ENCODE measurements around the gene TUBB.

Gene TUBB

GRCh38 chr6:30724906-30725667 is 4.9 kb downstream of the TUBB start:
- FAIRE-seq (no peak), DNase-seq (ENCODE audit: insufficient read length, low spot score) (no peak)
- TF ChIP-seq POU2F2 (IDR thresholded peaks at IDR 0.05; ENCODE audit: low read depth, low read length) (peak; percentile 7; the same call in 1 of the 2 replicates), POLR2AphosphoS5 (IDR thresholded peaks at IDR 0.05; ENCODE audit: low read depth, low read length) (peak; percentile 83), TAF1 (IDR thresholded peaks at IDR 0.05; ENCODE audit: low read depth, low read length) (no peak), SPI1 (IDR thresholded peaks at IDR 0.05; ENCODE audit: low read depth, low read length) (no peak), PAX5 (IDR thresholded peaks at IDR 0.05; ENCODE audit: insufficient read depth, low read length, severe bottlenecking) (no peak), POLR2A (IDR thresholded peaks at IDR 0.05; ENCODE audit: low read depth, low read length) (peak; percentile 70)

GRCh38 chr6:30725713-30726505 is 5.8 kb downstream of the TUBB start:
- FAIRE-seq (no peak), DNase-seq (ENCODE audit: insufficient read length, low spot score) (no peak)
- peak; percentile 86 for TF ChIP-seq POLR2AphosphoS5 (IDR thresholded peaks at IDR 0.05; ENCODE audit: low read depth, low read length)
- TF ChIP-seq POLR2A (IDR thresholded peaks at IDR 0.05; ENCODE audit: low read depth, low read length): peak; percentile 89
- TF ChIP-seq TAF1 (IDR thresholded peaks at IDR 0.05; ENCODE audit: low read depth, low read length): 0 out of 2 replicates have a peak, but pooled peaks have one; percentile 16
- TF ChIP-seq PAX5 (IDR thresholded peaks at IDR 0.05; ENCODE audit: insufficient read depth, low read length, severe bottlenecking): no peak
- TF ChIP-seq POU2F2 (IDR thresholded peaks at IDR 0.05; ENCODE audit: low read depth, low read length): peak; percentile 74
- no peak for TF ChIP-seq SPI1 (IDR thresholded peaks at IDR 0.05; ENCODE audit: low read depth, low read length)

GRCh38 chr6:30726506-30727413 is 6.6 kb downstream of the TUBB start:
- TF ChIP-seq POLR2A (IDR thresholded peaks at IDR 0.05; ENCODE audit: low read depth, low read length) (no peak), TAF1 (IDR thresholded peaks at IDR 0.05; ENCODE audit: low read depth, low read length) (no peak), POLR2AphosphoS5 (IDR thresholded peaks at IDR 0.05; ENCODE audit: low read depth, low read length) (no peak), PAX5 (IDR thresholded peaks at IDR 0.05; ENCODE audit: insufficient read depth, low read length, severe bottlenecking) (no peak), POU2F2 (IDR thresholded peaks at IDR 0.05; ENCODE audit: low read depth, low read length) (no peak)
- DNase-seq (ENCODE audit: insufficient read length, low spot score) (no peak), FAIRE-seq (no peak)

- DNase-seq (ENCODE audit: insufficient read length, low spot score) (no peak), FAIRE-seq (no peak)
- TF ChIP-seq TAF1 (IDR thresholded peaks at IDR 0.05; ENCODE audit: low read depth, low read length) (no peak), PAX5 (IDR thresholded peaks at IDR 0.05; ENCODE audit: insufficient read depth, low read length, severe bottlenecking) (no peak), SPI1 (IDR thresholded peaks at IDR 0.05; ENCODE audit: low read depth, low read length) (no peak), POLR2A (IDR thresholded peaks at IDR 0.05; ENCODE audit: low read depth, low read length) (no peak), POLR2AphosphoS5 (IDR thresholded peaks at IDR 0.05; ENCODE audit: low read depth, low read length) (no peak), POU2F2 (IDR thresholded peaks at IDR 0.05; ENCODE audit: low read depth, low read length) (no peak)
These were observed 7.9 kb downstream of the TUBB start for GRCh38 chr6:30727920-30728553.

- TF ChIP-seq POLR2A (IDR thresholded peaks at IDR 0.05; ENCODE audit: low read depth, low read length) (no peak), SPI1 (IDR thresholded peaks at IDR 0.05; ENCODE audit: low read depth, low read length) (0 out of 2 replicates have a peak, but pooled peaks have one; percentile 26), TAF1 (IDR thresholded peaks at IDR 0.05; ENCODE audit: low read depth, low read length) (no peak), POU2F2 (IDR thresholded peaks at IDR 0.05; ENCODE audit: low read depth, low read length) (no peak), POLR2AphosphoS5 (IDR thresholded peaks at IDR 0.05; ENCODE audit: low read depth, low read length) (no peak), PAX5 (IDR thresholded peaks at IDR 0.05; ENCODE audit: insufficient read depth, low read length, severe bottlenecking) (peak; percentile 41)
- FAIRE-seq (peak; percentile 92), DNase-seq (ENCODE audit: insufficient read length, low spot score) (peak; percentile 60)
These were observed 10.7 kb downstream of the TUBB start for GRCh38 chr6:30730601-30731435.

- no peak for TF ChIP-seq POLR2AphosphoS5 (IDR thresholded peaks at IDR 0.05; ENCODE audit: low read depth, low read length)
- TF ChIP-seq PAX5 (IDR thresholded peaks at IDR 0.05; ENCODE audit: insufficient read depth, low read length, severe bottlenecking): no peak
- DNase-seq (ENCODE audit: insufficient read length, low spot score) (no peak), FAIRE-seq (no peak)
These were observed 12.2 kb downstream of the TUBB start for GRCh38 chr6:30732237-30732943.

GRCh38 chr6:30735668-30736314 is 15.6 kb downstream of the TUBB start:
- FAIRE-seq: peak; percentile 31
- DNase-seq (ENCODE audit: insufficient read length, low spot score): no peak
- no peak for TF ChIP-seq POLR2A (IDR thresholded peaks at IDR 0.05; ENCODE audit: low read depth, low read length)
- peak; percentile 90 for TF ChIP-seq SPI1 (IDR thresholded peaks at IDR 0.05; ENCODE audit: low read depth, low read length)
